ENCODE results near the gene DUSP2. TPM values are rescaled to one million over a fixed set of nuclear protein-coding genes. Genes with fewer than 3 reads are reported as not detected.

Gene DUSP2
- total and polyA plus RNA-seq, 8 donors, result 0.32 to 3.1 (median 1.3) TPM

- no peak for ATAC-seq
- Histone ChIP-seq H3K27me3 (no peaks in the 10 kb centered on the region), H3K4me3 (no peak overlapping the region), H3K9me3 (no peaks in the 10 kb centered on the region), H3K4me1 (no peaks in the 10 kb centered on the region), H3K27ac (no peak overlapping the region), H3K36me3 (no peaks in the 10 kb centered on the region)
- DNase-seq, result no peak
- intact Hi-C loops (cut with DNase I), result no loop called here
- TF ChIP-seq, protein P1, sequence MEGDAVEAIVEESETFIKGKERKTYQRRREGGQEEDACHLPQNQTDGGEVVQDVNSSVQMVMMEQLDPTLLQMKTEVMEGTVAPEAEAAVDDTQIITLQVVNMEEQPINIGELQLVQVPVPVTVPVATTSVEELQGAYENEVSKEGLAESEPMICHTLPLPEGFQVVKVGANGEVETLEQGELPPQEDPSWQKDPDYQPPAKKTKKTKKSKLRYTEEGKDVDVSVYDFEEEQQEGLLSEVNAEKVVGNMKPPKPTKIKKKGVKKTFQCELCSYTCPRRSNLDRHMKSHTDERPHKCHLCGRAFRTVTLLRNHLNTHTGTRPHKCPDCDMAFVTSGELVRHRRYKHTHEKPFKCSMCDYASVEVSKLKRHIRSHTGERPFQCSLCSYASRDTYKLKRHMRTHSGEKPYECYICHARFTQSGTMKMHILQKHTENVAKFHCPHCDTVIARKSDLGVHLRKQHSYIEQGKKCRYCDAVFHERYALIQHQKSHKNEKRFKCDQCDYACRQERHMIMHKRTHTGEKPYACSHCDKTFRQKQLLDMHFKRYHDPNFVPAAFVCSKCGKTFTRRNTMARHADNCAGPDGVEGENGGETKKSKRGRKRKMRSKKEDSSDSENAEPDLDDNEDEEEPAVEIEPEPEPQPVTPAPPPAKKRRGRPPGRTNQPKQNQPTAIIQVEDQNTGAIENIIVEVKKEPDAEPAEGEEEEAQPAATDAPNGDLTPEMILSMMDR (IDR thresholded peaks at IDR 0.05), result no peak
- 97 to 98% methylated on average over 3 of the region's 3 CpGs for WGBS, 2 donors
- no peak for FAIRE-seq
These were observed 25.4 kb upstream of the DUSP2 start for GRCh38 chr2:96170626-96171025.

DNA sequence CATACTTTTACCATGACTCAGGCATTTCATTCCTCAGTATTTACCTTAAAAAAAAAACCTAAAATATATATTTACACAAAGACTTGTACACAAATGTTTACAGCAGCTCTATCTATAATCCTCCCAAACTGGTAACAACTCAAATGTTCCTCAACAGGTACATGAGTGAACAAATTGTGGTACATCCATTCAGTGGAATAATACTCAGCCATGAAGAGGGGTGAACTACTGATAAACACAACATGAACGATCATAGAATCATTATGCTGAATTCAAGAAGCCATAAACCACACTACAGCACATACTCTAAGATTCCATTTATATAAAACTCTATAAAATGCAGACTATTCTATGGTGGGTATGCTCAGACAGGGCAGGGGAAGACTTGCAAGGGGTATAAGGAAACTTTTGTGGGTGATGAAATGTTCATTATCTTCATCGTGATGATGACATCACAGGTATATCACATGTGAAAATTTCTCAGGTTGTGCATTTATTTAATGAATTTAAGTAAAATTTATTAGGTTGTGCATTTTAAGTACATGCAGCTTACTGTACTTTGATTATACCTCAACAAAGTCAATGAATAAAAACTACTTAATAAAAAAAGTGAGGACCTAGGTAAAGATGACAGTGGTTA, 24.7 kb upstream of the DUSP2 start:
- intact Hi-C loops (cut with DNase I), result no loop called here
- DNase-seq, result no peak
- no peak for FAIRE-seq
- TF ChIP-seq, protein P1 (IDR thresholded peaks at IDR 0.05), result no peak
- Histone ChIP-seq H3K4me1 (no peaks in the 10 kb centered on the region), H3K9me3 (no peaks in the 10 kb centered on the region), H3K4me3 (no peak overlapping the region), H3K27ac (no peak overlapping the region), H3K27me3 (no peaks in the 10 kb centered on the region), H3K36me3 (no peaks in the 10 kb centered on the region)
- no peak for ATAC-seq
- WGBS, 2 donors, result 66 to 79% methylated on average over 2 of the region's 2 CpGs

- Histone ChIP-seq H3K4me1 (no peaks in the 10 kb centered on the region), H3K4me3 (no peak overlapping the region), H3K27ac (no peak overlapping the region), H3K9me3 (no peaks in the 10 kb centered on the region), H3K36me3 (no peaks in the 10 kb centered on the region), H3K27me3 (no peaks in the 10 kb centered on the region)
- TF ChIP-seq, protein P1 (IDR thresholded peaks at IDR 0.05), result no peak
- WGBS, 2 donors, result 60 to 64% methylated on average over 6 of the region's 6 CpGs
- ATAC-seq (no peak), FAIRE-seq (no peak), DNase-seq (no peak)
- intact Hi-C loops (cut with DNase I), result no loop called here
These were observed 22.3 kb upstream of the DUSP2 start for GRCh38 chr2:96167407-96168013.

DNA sequence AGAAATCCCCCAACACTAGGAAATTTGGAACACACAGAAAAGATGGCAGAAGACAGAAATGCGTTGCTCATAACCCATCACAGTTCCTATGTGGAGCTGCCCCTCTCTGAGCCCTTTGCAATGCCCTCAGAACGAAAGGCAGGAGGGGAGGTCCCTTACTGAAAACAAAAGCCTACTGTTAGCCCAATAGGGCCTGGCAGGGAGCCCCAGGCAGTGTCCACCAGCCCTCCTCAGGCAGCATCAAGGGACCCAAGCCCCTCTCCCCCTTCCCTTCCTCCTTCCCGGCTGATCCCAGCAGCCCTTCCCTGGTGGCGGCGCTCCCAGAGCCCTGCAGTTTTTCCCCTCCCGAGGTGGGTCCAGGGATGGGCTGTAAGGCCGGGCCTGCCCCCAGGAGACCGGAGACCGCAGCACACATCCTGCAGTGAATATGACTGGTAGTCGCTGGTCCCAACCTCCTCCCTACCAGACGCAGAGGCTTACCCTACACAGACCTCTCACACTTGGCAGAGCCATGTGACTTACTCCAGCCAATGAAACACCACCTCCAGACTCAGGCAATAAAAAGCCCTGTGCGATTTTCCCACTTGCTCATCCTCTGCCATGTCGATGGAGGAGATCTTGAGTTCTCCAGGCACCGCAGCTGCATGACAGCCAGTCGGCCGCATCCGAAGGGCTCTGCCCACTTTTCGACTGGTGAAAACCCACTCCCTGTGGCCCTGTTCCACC, 19.4 kb upstream of the DUSP2 start:
- FAIRE-seq, result no peak
- no peaks in the 10 kb centered on the region for H3K27me3 ChIP-seq
- TF ChIP-seq, protein P1 (IDR thresholded peaks at IDR 0.05), result no peak
- no peak overlapping the region for H3K27ac ChIP-seq
- intact Hi-C loops (cut with DNase I), result no loop called here
- WGBS, 2 donors, result 74 to 76% methylated on average over 18 of the region's 18 CpGs
- ATAC-seq, result peak in 2 of 4 donors; percentile 25 to 32
- H3K4me3 ChIP-seq, result no peak overlapping the region
- DNase-seq, result peak in 1 of 6 donors; percentile 26
- no peaks in the 10 kb centered on the region for H3K4me1 ChIP-seq
- no peaks in the 10 kb centered on the region for H3K36me3 ChIP-seq
- H3K9me3 ChIP-seq, result no peaks in the 10 kb centered on the region

Data from pancreas (tissue), 10 donors.